Endothelial cell of umbilical vein (primary cell): ENCODE data around the gene C13orf46. TPM values are rescaled to one million over a fixed set of nuclear protein-coding genes. Genes with fewer than 3 reads are reported as not detected.

Experiments used
- BruUV-seq: library from RNA; stranded (reverse); fragments of 400-500 nt; replicated peaks from 2 replicates; lab custom pipeline; 2021; lab: Mats Ljungman, UMichigan
- CTCF ChIA-PET: fragments of 300-600, 350-600 bp; sonication (Branson Sonifier 250); formaldehyde crosslinking; loops from one replicate; lab custom pipeline; 2021; ENCODE audit warnings: antibody characterized with exemption, inconsistent platforms; lab: Charles Lee
- POLR2A ChIA-PET: fragments of 300-600, 350-600 bp; sonication (Branson Sonifier 250); formaldehyde crosslinking; loops from one replicate; lab custom pipeline; 2021; ENCODE audit warnings: antibody characterized with exemption, inconsistent platforms; lab: Charles Lee
- DNase-seq: peaks from one replicate; pipeline ENCODE4 v3.0.0-alpha.2; 2011; ENCODE audit warnings: low read depth, low spot score
- FAIRE-seq: peaks from 2 replicates; lab custom pipeline; 2011; peaks lifted over from hg19 to GRCh38; lab: Jason Lieb, UNC
- H2AFZ ChIP-seq: 2 replicates; pipeline ENCODE4 v1.6.0; 2012; ENCODE audit warnings: low read depth, low read length, control low read depth, inconsistent platforms
- H3K27ac ChIP-seq: 2 replicates; pipeline ENCODE4 v1.5.1; 2011; ENCODE audit warnings: low read depth, mild to moderate bottlenecking, control low read depth, low read length, moderate library complexity; ENCODE audit not compliant: insufficient read depth
- H3K27me3 ChIP-seq, 2 experiments: 2 replicates each; pipeline versions ENCODE4 v1.6.0 to v1.6.1; 2011; ENCODE audit warnings: low read length in 2 of 2, mixed read lengths in 1 of 2; ENCODE audit not compliant: control insufficient read depth in 2 of 2, insufficient read depth in 2 of 2
- H3K36me3 ChIP-seq, 2 experiments: 2 replicates in 1 of 2; 3 replicates in 1 of 2; pipeline ENCODE4 v1.5.1; 2011; ENCODE audit warnings: low read length in 2 of 2, mild to moderate bottlenecking in 1 of 2, moderate library complexity in 1 of 2; ENCODE audit not compliant: control insufficient read depth in 2 of 2, insufficient read depth in 2 of 2; ENCODE audit errors: extremely low read depth in 1 of 2
- H3K4me1 ChIP-seq: 3 replicates; pipeline ENCODE4 v1.5.1; 2011; ENCODE audit warnings: mild to moderate bottlenecking, low read length; ENCODE audit not compliant: control insufficient read depth, insufficient read depth; ENCODE audit errors: extremely low read depth
- H3K4me2 ChIP-seq: 2 replicates; pipeline ENCODE4 v1.6.1; 2011; ENCODE audit warnings: low read length, control low read depth, mixed read lengths; ENCODE audit not compliant: insufficient read depth
- H3K4me3 ChIP-seq, 3 experiments: fragments of 200-600 bp in 1 of 3; sonication (generic), shearing (Covaris generic) in 1 of 3; replicated peaks in 1 of 3; 2 replicates each; pipeline ENCODE4 v1.5.1; 2011 to 2016; ENCODE audit warnings: control low read depth in 3 of 3, low read length in 3 of 3, mild to moderate bottlenecking in 2 of 3, inconsistent platforms in 1 of 3, low read depth in 1 of 3, moderate library complexity in 1 of 3; ENCODE audit not compliant: insufficient read depth in 1 of 3
- H3K79me2 ChIP-seq: 2 replicates; pipeline ENCODE4 v1.6.0; 2012; ENCODE audit warnings: low read length, inconsistent platforms; ENCODE audit not compliant: control insufficient read depth, insufficient read depth
- H3K9ac ChIP-seq: replicated peaks from 2 replicates; pipeline ENCODE3; 2011; ENCODE audit warnings: low read length, control low read depth; ENCODE audit not compliant: insufficient read depth; ENCODE audit errors: extremely low read depth
- H3K9me1 ChIP-seq: replicated peaks from 3 replicates; pipeline ENCODE4 v1.6.0; 2011; ENCODE audit warnings: mild to moderate bottlenecking, low read length; ENCODE audit not compliant: control insufficient read depth, insufficient read depth; ENCODE audit errors: extremely low read depth
- H3K9me3 ChIP-seq: replicated peaks from 2 replicates; pipeline ENCODE4 v1.5.1; 2012; ENCODE audit warnings: low read length, inconsistent platforms; ENCODE audit not compliant: control insufficient read depth, insufficient read depth
- H4K20me1 ChIP-seq: replicated peaks from 2 replicates; pipeline ENCODE3; 2011; ENCODE audit warnings: mild to moderate bottlenecking, low read length; ENCODE audit not compliant: control insufficient read depth, insufficient read depth; ENCODE audit errors: extremely low read depth
- EZH2 ChIP-seq: IDR thresholded peaks from 2 replicates; pipeline ENCODE4 v1.6.1; 2012; ENCODE audit warnings: borderline replicate concordance, low read depth, mild to moderate bottlenecking, moderate library complexity, low read length, inconsistent platforms; ENCODE audit not compliant: severe bottlenecking
- FOS ChIP-seq: IDR thresholded peaks from 2 replicates; pipeline ENCODE4 v1.6.1; 2011; ENCODE audit warnings: mild to moderate bottlenecking, low read length, moderate library complexity, borderline replicate concordance; ENCODE audit not compliant: insufficient read depth
- GATA2 ChIP-seq: IDR thresholded peaks from 2 replicates; pipeline ENCODE4 v1.7.0; 2011; ENCODE audit warnings: low read depth, mild to moderate bottlenecking, moderate library complexity, mixed read lengths, low read length; ENCODE audit not compliant: insufficient read length, insufficient read depth
- JUN ChIP-seq: IDR thresholded peaks from 2 replicates; pipeline ENCODE4 v1.6.1; 2011; ENCODE audit warnings: borderline replicate concordance, low read depth; ENCODE audit not compliant: insufficient read length, insufficient read depth
- MYC ChIP-seq: IDR thresholded peaks from one replicate; pipeline ENCODE4 v1.6.1; 2011; ENCODE audit warnings: mild to moderate bottlenecking, low read depth, low read length
- POLR2A ChIP-seq: IDR thresholded peaks from 2 replicates; pipeline ENCODE4 v1.6.1; 2012; ENCODE audit warnings: low read depth, mild to moderate bottlenecking, control low read depth, low read length
- POLR2AphosphoS5 ChIP-seq: IDR thresholded peaks from 2 replicates; pipeline ENCODE4 v1.6.1; 2012; ENCODE audit warnings: low read depth, mild to moderate bottlenecking, control low read depth, low read length, moderate library complexity; ENCODE audit not compliant: insufficient read depth
- dilution Hi-C: fragments of 300-500 bp; cut with MboI; formaldehyde crosslinking; loops from one replicate; pipeline ENCODE4 v1.15.0; 2019; ENCODE audit warnings: low sequenced_read_pairs; ENCODE audit not compliant: extremely low pct_ligation_motif_present
- intact Hi-C: fragments of 100-400 bp; cut with micrococcal nuclease; formaldehyde crosslinking; loops from one replicate; pipeline ENCODE4 v1.10.0; 2022
- polyA plus RNA-seq, 4 experiments: library from polyadenylated mRNA; depleted of rRNA in 3 of 4; stranded (reverse) in 3 of 4; unstranded in 1 of 4; fragments of >200 nt; gene quantifications; 2 replicates each; pipeline versions ENCODE4 v1.2.1 to v1.2.3, GENCODE V29; 2011 to 2012; ENCODE audit warnings: missing spikeins in 1 of 4
- total RNA-seq: library from RNA; stranded (reverse); gene quantifications from 2 replicates; pipeline ENCODE4 v1.2.3, GENCODE V29; 2021
- TF ChIP-seq, protein P1 (sequence below): IDR thresholded peaks from 2 replicates; pipeline ENCODE4 v1.6.1; 2011; ENCODE audit not compliant: insufficient read depth, insufficient read length
- TF ChIP-seq, protein P2 (sequence below), 2 donors: IDR thresholded peaks; 1 replicate in 1 of 2; 2 replicates in 1 of 2; pipeline ENCODE4 v1.5.1; 2011; ENCODE audit warnings: low read length in 2 of 2, mild to moderate bottlenecking in 2 of 2, moderate library complexity in 2 of 2, control low read depth in 1 of 2, inconsistent platforms in 1 of 2, low read depth in 1 of 2; ENCODE audit not compliant: insufficient read depth in 1 of 2; ENCODE audit errors: extremely low read depth in 1 of 2

Gene C13orf46
- total and polyA plus RNA-seq, 2 donors (not counting 3 experiments of a cell fraction or from before 2014, with no cell fraction given) = 1.3 to 1.7 TPM

DNA sequence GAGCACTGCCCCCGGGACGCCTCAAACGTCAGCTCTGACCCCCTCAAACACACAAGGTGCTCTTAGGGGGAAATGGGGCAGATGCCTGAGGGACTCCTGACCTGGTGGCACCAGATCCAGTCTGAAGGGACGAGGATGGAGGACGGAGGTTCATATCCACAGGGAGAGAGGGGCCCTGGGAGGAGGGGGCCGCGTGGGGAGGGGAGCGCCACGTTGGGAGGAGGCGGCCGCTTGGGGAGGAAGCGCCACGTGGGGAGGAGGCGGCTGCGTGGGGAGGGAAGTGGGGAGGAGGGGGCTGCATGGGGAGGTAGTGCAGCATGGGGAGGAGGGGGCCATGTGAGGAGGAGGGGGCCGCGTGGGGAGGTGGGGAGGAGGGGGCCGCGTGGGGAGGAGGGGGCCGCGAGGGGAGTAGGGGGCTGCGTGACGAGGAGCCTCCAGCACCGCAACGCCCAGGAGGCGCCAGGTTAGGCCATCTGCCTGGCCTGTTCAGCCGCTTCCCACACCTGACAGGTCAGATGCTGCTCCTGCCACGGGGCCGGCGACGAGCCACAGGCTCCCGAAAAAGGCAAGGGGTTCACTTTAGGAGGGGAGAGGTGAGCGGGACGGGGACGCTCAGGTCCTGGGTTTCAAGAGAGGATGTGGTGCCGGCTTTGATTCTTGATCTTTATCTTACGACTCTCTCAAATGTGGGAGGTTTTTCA, 36.7 kb upstream of the C13orf46 start:
- no peaks in the 10 kb centered on the region for H3K79me2 ChIP-seq
- TF ChIP-seq POLR2A (no peak), GATA2 (no peak), POLR2AphosphoS5 (no peak), MYC (no peak), FOS (no peak), JUN (no peak), EZH2 (no peak)
- TF ChIP-seq, protein P1, sequence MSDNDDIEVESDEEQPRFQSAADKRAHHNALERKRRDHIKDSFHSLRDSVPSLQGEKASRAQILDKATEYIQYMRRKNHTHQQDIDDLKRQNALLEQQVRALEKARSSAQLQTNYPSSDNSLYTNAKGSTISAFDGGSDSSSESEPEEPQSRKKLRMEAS = no peak
- TF ChIP-seq, protein P2, sequence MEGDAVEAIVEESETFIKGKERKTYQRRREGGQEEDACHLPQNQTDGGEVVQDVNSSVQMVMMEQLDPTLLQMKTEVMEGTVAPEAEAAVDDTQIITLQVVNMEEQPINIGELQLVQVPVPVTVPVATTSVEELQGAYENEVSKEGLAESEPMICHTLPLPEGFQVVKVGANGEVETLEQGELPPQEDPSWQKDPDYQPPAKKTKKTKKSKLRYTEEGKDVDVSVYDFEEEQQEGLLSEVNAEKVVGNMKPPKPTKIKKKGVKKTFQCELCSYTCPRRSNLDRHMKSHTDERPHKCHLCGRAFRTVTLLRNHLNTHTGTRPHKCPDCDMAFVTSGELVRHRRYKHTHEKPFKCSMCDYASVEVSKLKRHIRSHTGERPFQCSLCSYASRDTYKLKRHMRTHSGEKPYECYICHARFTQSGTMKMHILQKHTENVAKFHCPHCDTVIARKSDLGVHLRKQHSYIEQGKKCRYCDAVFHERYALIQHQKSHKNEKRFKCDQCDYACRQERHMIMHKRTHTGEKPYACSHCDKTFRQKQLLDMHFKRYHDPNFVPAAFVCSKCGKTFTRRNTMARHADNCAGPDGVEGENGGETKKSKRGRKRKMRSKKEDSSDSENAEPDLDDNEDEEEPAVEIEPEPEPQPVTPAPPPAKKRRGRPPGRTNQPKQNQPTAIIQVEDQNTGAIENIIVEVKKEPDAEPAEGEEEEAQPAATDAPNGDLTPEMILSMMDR (IDR thresholded peaks at IDR 0.05; ENCODE audit: extremely low read depth in 1 of 2, insufficient read depth in 1 of 2, low read depth in 1 of 2, low read length in 2 of 2) = no peak
- H3K27me3 ChIP-seq = no peaks in the 10 kb centered on the region
- DNase-seq = no peak
- no peak overlapping the region for H3K4me3 ChIP-seq
- dilution Hi-C loops (no loop called here), intact Hi-C loops (no loop called here)
- no peak for FAIRE-seq
- POLR2A ChIA-PET = no interaction called here
- no peak overlapping the region for H2AFZ ChIP-seq
- H3K4me1 ChIP-seq = peaks cover under 1% of the 10 kb centered on the region
- CTCF ChIA-PET = no interaction called here
- H3K4me2 ChIP-seq = no peak overlapping the region
- H3K27ac ChIP-seq = no peak overlapping the region
- H4K20me1 ChIP-seq = no peaks in the 10 kb centered on the region
- no TSS peak for BruUV-seq
- H3K9ac ChIP-seq = no peak overlapping the region
- peaks cover 10 to 48% of the 10 kb centered on the region in 2 experiments for H3K36me3 ChIP-seq
- no peaks in the 10 kb centered on the region for H3K9me3 ChIP-seq
- H3K9me1 ChIP-seq = no peaks in the 10 kb centered on the region
